ENCODE data around the gene HEPACAM2.

The HEPACAM2 gene

GRCh38 chr7:93140582-93141191 lies 85.6 kb downstream of the HEPACAM2 start:
- TF ChIP-seq CTCF (IDR thresholded peaks at IDR 0.05; ENCODE audit: control insufficient read depth, insufficient read depth, low read depth, low read length, missing control alignments): no peak
- no peak overlapping the region for H3K4me3 ChIP-seq (ENCODE audit: control insufficient read depth, low read depth, low read length)
- no peak for DNase-seq (ENCODE audit: low read depth)

- DNase-seq (ENCODE audit: low read depth): no peak
- no peak for TF ChIP-seq CTCF (IDR thresholded peaks at IDR 0.05; ENCODE audit: control insufficient read depth, insufficient read depth, low read depth, low read length, missing control alignments)
- no peak overlapping the region for H3K4me3 ChIP-seq (ENCODE audit: control insufficient read depth, low read depth, low read length)
These were observed 87.7 kb downstream of the HEPACAM2 start for GRCh38 chr7:93138576-93138975.
